PC-3 (cell line): ENCODE measurements around the gene TTC19. TPM values are rescaled to one million over a fixed set of nuclear protein-coding genes. Genes with fewer than 3 reads are reported as not detected.
A peak's percentile ranks its signal among the peaks of the same experiment; 100 is the strongest.

Experiments used
- ATAC-seq: fragments of 200-7000 bp; cut with Tn5 transposase; 2 replicates; pipeline ENCODE4 v1.9.1; 2020; ENCODE audit warnings: mild to moderate bottlenecking, moderate library complexity
- BruUV-seq: library from RNA; stranded (reverse); fragments of 400-500 nt; replicated peaks from 2 replicates; lab custom pipeline; 2021; lab: Mats Ljungman, UMichigan
- CTCF ChIA-PET: fragments of 300-600 bp; sonication (Branson Sonifier 250); formaldehyde crosslinking; loops from one replicate; lab custom pipeline; 2022; ENCODE audit warnings: antibody characterized with exemption; lab: Charles Lee
- POLR2A ChIA-PET: fragments of 300-600 bp; sonication (Branson Sonifier 250); formaldehyde crosslinking; loops from one replicate; lab custom pipeline; 2022; ENCODE audit warnings: antibody characterized with exemption; ENCODE audit not compliant: unreplicated experiment; lab: Charles Lee
- DNase-seq: peaks from one replicate; pipeline ENCODE4 v3.0.0-alpha.2; 2015
- H2AFZ ChIP-seq: fragments of 300-600 bp; sonication (generic); 2 replicates; pipeline ENCODE4 v1.6.0; 2016; ENCODE audit warnings: antibody characterized with exemption, low read length
- H3F3A ChIP-seq: fragments of 300-600 bp; sonication (generic); one replicate; pipeline ENCODE4 v1.6.0; 2017; ENCODE audit warnings: antibody characterized with exemption, low read length, control low read depth, mild to moderate bottlenecking; ENCODE audit not compliant: unreplicated experiment
- H3K27ac ChIP-seq: fragments of 300-600 bp; sonication (generic); 2 replicates; pipeline ENCODE4 v1.5.1; 2016; ENCODE audit warnings: mild to moderate bottlenecking, low read length
- H3K27me3 ChIP-seq: fragments of 300-600 bp; sonication (generic); 2 replicates; pipeline ENCODE4 v1.6.1; 2016; ENCODE audit warnings: low read length, mixed read lengths
- H3K36me3 ChIP-seq: fragments of 300-600 bp; sonication (generic); 2 replicates; pipeline ENCODE4 v1.6.1; 2016; ENCODE audit warnings: low read depth, mixed run types, low read length, mixed read lengths
- H3K4me1 ChIP-seq: fragments of 300-600 bp; sonication (generic); 2 replicates; pipeline ENCODE4 v1.5.1; 2016; ENCODE audit warnings: low read length; ENCODE audit not compliant: insufficient read depth
- H3K4me2 ChIP-seq: fragments of 300-600 bp; sonication (generic); 2 replicates; pipeline ENCODE4 v1.6.0; 2016; ENCODE audit warnings: low read length
- H3K4me3 ChIP-seq: fragments of 300-600 bp; sonication (generic); 2 replicates; pipeline ENCODE4 v1.5.1; 2016; ENCODE audit warnings: mild to moderate bottlenecking, low read length, mixed read lengths
- H3K79me2 ChIP-seq: fragments of 300-600 bp; sonication (generic); 2 replicates; pipeline ENCODE4 v1.6.1; 2017; ENCODE audit warnings: low read length, mixed read lengths
- H3K9ac ChIP-seq: fragments of 300-600 bp; sonication (generic); 2 replicates; pipeline ENCODE4 v1.6.0; 2016; ENCODE audit warnings: mild to moderate bottlenecking, low read length
- H3K9me2 ChIP-seq: fragments of 300-600 bp; sonication (generic); replicated peaks from 2 replicates; pipeline ENCODE4 v1.6.1; 2016; ENCODE audit warnings: mixed run types, low read length, mixed read lengths
- H3K9me3 ChIP-seq: fragments of 300-600 bp; sonication (generic); 2 replicates; pipeline ENCODE4 v1.6.1; 2016; ENCODE audit warnings: low read length, mixed read lengths
- H4K20me1 ChIP-seq: fragments of 300-600 bp; sonication (generic); 2 replicates; pipeline ENCODE4 v1.6.1; 2016; ENCODE audit warnings: low read length, mixed read lengths
- CTCF ChIP-seq: fragments of 300-600 bp; sonication (generic); conservative IDR thresholded peaks from 2 replicates; pipeline ENCODE4 v1.5.1; 2017; ENCODE audit warnings: antibody characterized with exemption, low read depth, mild to moderate bottlenecking, low read length
- EZH2 ChIP-seq: fragments of 300-600 bp; sonication (generic); IDR thresholded peaks from one replicate; pipeline ENCODE4 v1.6.1; 2017; ENCODE audit warnings: antibody characterized with exemption, mild to moderate bottlenecking, low read length; ENCODE audit not compliant: unreplicated experiment
- EZH2phosphoT487 ChIP-seq: fragments of 300-600 bp; sonication (generic); IDR thresholded peaks from 2 replicates; pipeline ENCODE4 v1.6.1; 2018; ENCODE audit warnings: mild to moderate bottlenecking, antibody characterized with exemption, low read length, borderline replicate concordance
- intact Hi-C: fragments of 100-400 bp; cut with micrococcal nuclease; formaldehyde crosslinking; loops from 2 replicates; pipeline ENCODE4 v1.9.0; 2023
- total RNA-seq: library from RNA; depleted of rRNA; stranded (reverse); fragments of >200 nt; gene quantifications from 2 replicates; pipeline ENCODE4 v1.2.3, GENCODE V29; 2014

The TTC19 gene
- total RNA-seq, 1 experiment from 2014 or later, result 187 TPM

GRCh38 chr17:16026895-16027294 lies 27.3 kb downstream of the TTC19 start:
- POLR2A ChIA-PET, result no interaction called here
- Histone ChIP-seq H2AFZ (no peak overlapping the region), H3K27ac (peak overlapping the region; percentile 76), H4K20me1 (peaks cover 39% of the 10 kb centered on the region), H3K9ac (no peak overlapping the region), H3K9me3 (no peaks in the 10 kb centered on the region), H3F3A (peaks cover 25% of the 10 kb centered on the region), H3K79me2 (peaks cover 42% of the 10 kb centered on the region), H3K27me3 (no peaks in the 10 kb centered on the region), H3K36me3 (peaks cover 90% of the 10 kb centered on the region), H3K4me3 (no peak overlapping the region), H3K9me2 (no peaks in the 10 kb centered on the region), H3K4me2 (peak overlapping the region; percentile 70; the same call in 1 of the 2 replicates), H3K4me1 (peaks cover 39% of the 10 kb centered on the region)
- ATAC-seq (peak; percentile 21), DNase-seq (peak; percentile 61)
- CTCF ChIA-PET, result no interaction called here
- intact Hi-C loops, result no loop called here
- no TSS peak for BruUV-seq
- TF ChIP-seq EZH2 (no peak), CTCF (no peak), EZH2phosphoT487 (no peak)

- peak overlapping the region; percentile 26; the same call in 1 of the 2 replicates for H3K9ac ChIP-seq
- DNase-seq, result peak; percentile 97
- peaks cover 89% of the 10 kb centered on the region for H3K36me3 ChIP-seq
- peaks cover 30% of the 10 kb centered on the region; the same call in 1 of the 2 replicates for H4K20me1 ChIP-seq
- H3K27ac ChIP-seq, result peak overlapping the region; percentile 76
- 0 out of 2 replicates have a peak, but pooled peaks have one; percentile 16 for TF ChIP-seq CTCF
- no peak for TF ChIP-seq EZH2
- no peak for TF ChIP-seq EZH2phosphoT487
- H3K27me3 ChIP-seq, result no peaks in the 10 kb centered on the region
- BruUV-seq, result TSS peak; percentile 27
- intact Hi-C loops, result no loop called here
- H3K4me3 ChIP-seq, result peak overlapping the region; percentile 26
- peaks cover 22% of the 10 kb centered on the region for H3F3A ChIP-seq
- peaks cover 32% of the 10 kb centered on the region for H3K79me2 ChIP-seq
- ATAC-seq, result peak; percentile 97
- H3K4me1 ChIP-seq, result peaks cover 39% of the 10 kb centered on the region
- peak overlapping the region; percentile 70 for H3K4me2 ChIP-seq
- no peak overlapping the region for H2AFZ ChIP-seq
- ChIA-PET CTCF (interaction anchor here (0.6 kb wide), 1 partner anchor 494 kb away, joined by 5 read pairs; no protein-coding TSS in a partner anchor), POLR2A (interaction anchor here (0.6 kb wide), 1 partner anchor 641 kb away, joined by 4 read pairs; no protein-coding TSS in a partner anchor)
- H3K9me2 ChIP-seq, result no peaks in the 10 kb centered on the region
- H3K9me3 ChIP-seq, result no peaks in the 10 kb centered on the region
These were observed 28.3 kb downstream of the TTC19 start for GRCh38 chr17:16027708-16028584.
